ENCODE measurements around the gene DMXL1. TPM values are rescaled to one million over a fixed set of nuclear protein-coding genes. Genes with fewer than 3 reads are reported as not detected.

The DMXL1 gene
- total RNA-seq, 1 donor = 86.1 TPM

- no peak for DNase-seq (ENCODE audit: insufficient read length, low spot score, missing footprints)
- Histone ChIP-seq H4K20me1 (ENCODE audit: insufficient read depth, low read length) (no peaks in the 10 kb centered on the region), H3K79me2 (ENCODE audit: insufficient read depth, low read length) (no peaks in the 10 kb centered on the region), H3K4me3 (ENCODE audit: insufficient read depth, low read length) (no peak overlapping the region), H3K9me3 (ENCODE audit: low read depth, low read length) (no peaks in the 10 kb centered on the region), H3K4me1 (ENCODE audit: insufficient read depth, low read length) (peaks cover 5% of the 10 kb centered on the region), H3K4me2 (ENCODE audit: insufficient read depth, low read length) (no peak overlapping the region), H3K27me3 (ENCODE audit: insufficient read depth, low read length) (no peaks in the 10 kb centered on the region), H3K27ac (ENCODE audit: low read depth, low read length) (no peak overlapping the region), H3K36me3 (ENCODE audit: insufficient read depth, low read length) (no peaks in the 10 kb centered on the region), H2AFZ (ENCODE audit: low read length) (no peak overlapping the region)
- TF ChIP-seq CTCF (IDR thresholded peaks at IDR 0.05; ENCODE audit: extremely low read depth, low read depth, low read length) = no peak
Measured at GRCh38 chr5:119048246-119048645, 22.6 kb upstream of the DMXL1 start.

DNA sequence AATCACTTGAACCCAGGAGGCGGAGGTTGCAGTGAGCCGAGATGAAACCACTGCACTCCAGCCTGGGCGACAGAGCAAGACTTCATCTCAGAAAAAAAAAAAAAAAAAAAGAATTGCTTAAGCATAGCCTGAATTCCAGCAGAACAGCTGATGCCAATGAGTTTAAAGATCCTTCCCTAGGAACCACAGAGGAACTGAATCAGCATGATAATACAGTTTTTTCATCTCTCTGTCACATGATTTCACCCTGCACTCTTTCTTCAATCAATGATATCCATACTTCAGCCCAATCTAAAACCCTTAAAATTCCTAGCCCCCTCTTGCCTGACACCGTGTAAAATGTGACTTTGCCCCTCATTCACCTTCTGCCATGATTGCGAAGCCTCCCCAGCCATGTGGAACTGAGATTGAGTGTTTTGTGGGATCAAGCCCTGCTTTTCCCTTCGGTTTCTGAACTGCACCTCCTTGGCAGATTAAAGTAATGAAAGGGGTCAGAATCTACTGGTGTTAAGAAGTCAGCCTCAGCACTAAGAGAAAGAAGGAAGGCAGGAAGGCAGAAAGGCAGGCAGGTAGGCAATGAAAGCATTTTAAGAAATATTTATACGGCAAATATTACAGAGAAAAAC, 20.9 kb upstream of the DMXL1 start:
- Histone ChIP-seq H2AFZ (ENCODE audit: low read length) (peak overlapping the region; percentile 92), H3K27ac (ENCODE audit: low read depth, low read length) (peak overlapping the region; percentile 36), H3K4me3 (ENCODE audit: insufficient read depth, low read length) (no peak overlapping the region), H3K4me1 (ENCODE audit: insufficient read depth, low read length) (peaks cover 5% of the 10 kb centered on the region), H4K20me1 (ENCODE audit: insufficient read depth, low read length) (no peaks in the 10 kb centered on the region), H3K4me2 (ENCODE audit: insufficient read depth, low read length) (peak overlapping the region; percentile 58), H3K36me3 (ENCODE audit: insufficient read depth, low read length) (no peaks in the 10 kb centered on the region), H3K9me3 (ENCODE audit: low read depth, low read length) (no peaks in the 10 kb centered on the region), H3K79me2 (ENCODE audit: insufficient read depth, low read length) (no peaks in the 10 kb centered on the region), H3K27me3 (ENCODE audit: insufficient read depth, low read length) (no peaks in the 10 kb centered on the region)
- DNase-seq (ENCODE audit: insufficient read length, low spot score, missing footprints) = peak; percentile 73
- no peak for TF ChIP-seq CTCF (IDR thresholded peaks at IDR 0.05; ENCODE audit: extremely low read depth, low read depth, low read length)

DNA sequence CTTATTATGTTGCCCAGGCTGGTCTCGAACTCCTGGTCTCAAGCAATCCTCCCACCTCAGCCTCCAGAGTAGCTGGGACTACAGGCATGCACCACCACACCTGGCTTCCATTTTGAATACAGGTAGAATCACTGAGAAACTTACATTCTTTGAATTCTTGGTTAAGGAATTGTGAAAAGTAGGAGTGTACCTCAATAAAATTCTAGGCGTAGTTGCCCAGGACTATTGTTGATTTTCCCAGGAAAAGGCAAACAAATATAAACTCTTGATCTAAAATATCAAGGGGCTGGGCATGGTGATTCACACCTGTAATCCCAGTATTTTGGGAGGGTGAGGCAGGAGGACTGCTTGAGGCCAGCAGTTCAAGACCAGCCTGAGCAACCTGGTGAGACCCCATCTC, 16.8 kb upstream of the DMXL1 start:
- Histone ChIP-seq H4K20me1 (ENCODE audit: insufficient read depth, low read length) (no peaks in the 10 kb centered on the region), H3K36me3 (ENCODE audit: insufficient read depth, low read length) (no peaks in the 10 kb centered on the region), H3K9me3 (ENCODE audit: low read depth, low read length) (no peaks in the 10 kb centered on the region), H2AFZ (ENCODE audit: low read length) (no peak overlapping the region), H3K4me2 (ENCODE audit: insufficient read depth, low read length) (no peak overlapping the region), H3K27me3 (ENCODE audit: insufficient read depth, low read length) (no peaks in the 10 kb centered on the region), H3K4me3 (ENCODE audit: insufficient read depth, low read length) (no peak overlapping the region), H3K79me2 (ENCODE audit: insufficient read depth, low read length) (no peaks in the 10 kb centered on the region), H3K27ac (ENCODE audit: low read depth, low read length) (no peak overlapping the region), H3K4me1 (ENCODE audit: insufficient read depth, low read length) (peaks cover 5% of the 10 kb centered on the region)
- no peak for TF ChIP-seq CTCF (IDR thresholded peaks at IDR 0.05; ENCODE audit: extremely low read depth, low read depth, low read length)
- DNase-seq (ENCODE audit: insufficient read length, low spot score, missing footprints) = no peak

GRCh38 chr5:119055294-119055693, 15.6 kb upstream of the DMXL1 start:
- H2AFZ ChIP-seq (ENCODE audit: low read length) = no peak overlapping the region
- peaks cover under 1% of the 10 kb centered on the region for H3K4me1 ChIP-seq (ENCODE audit: insufficient read depth, low read length)
- no peaks in the 10 kb centered on the region for H3K79me2 ChIP-seq (ENCODE audit: insufficient read depth, low read length)
- H3K27me3 ChIP-seq (ENCODE audit: insufficient read depth, low read length) = no peaks in the 10 kb centered on the region
- H4K20me1 ChIP-seq (ENCODE audit: insufficient read depth, low read length) = no peaks in the 10 kb centered on the region
- no peak overlapping the region for H3K27ac ChIP-seq (ENCODE audit: low read depth, low read length)
- DNase-seq (ENCODE audit: insufficient read length, low spot score, missing footprints) = no peak
- no peak overlapping the region for H3K4me2 ChIP-seq (ENCODE audit: insufficient read depth, low read length)
- no peaks in the 10 kb centered on the region for H3K9me3 ChIP-seq (ENCODE audit: low read depth, low read length)
- no peak for TF ChIP-seq CTCF (IDR thresholded peaks at IDR 0.05; ENCODE audit: extremely low read depth, low read depth, low read length)
- no peak overlapping the region for H3K4me3 ChIP-seq (ENCODE audit: insufficient read depth, low read length)
- no peaks in the 10 kb centered on the region for H3K36me3 ChIP-seq (ENCODE audit: insufficient read depth, low read length)

All from osteoblast (primary cell).